Esophagus muscularis mucosa (tissue), 3 donors: Measurements from ENCODE around the gene DAPP1.

Experiments used
- CTCF ChIP-seq, 3 experiments: fragments of 200-600 bp in 2 of 3; fragments of 450-650 bp in 1 of 3; sonication (generic) in 2 of 3; IDR thresholded peaks; one replicate each; pipeline ENCODE4 v1.5.1; 2017 to 2019; ENCODE audit warnings: antibody characterized with exemption in 3 of 3, mild to moderate bottlenecking in 2 of 3, moderate library complexity in 1 of 3
- POLR2A ChIP-seq: fragments of 450-650 bp; IDR thresholded peaks from one replicate; pipeline ENCODE4 v1.6.1; 2017; ENCODE audit warnings: antibody characterized with exemption, moderate library complexity, mild to moderate bottlenecking, low read depth

- TF ChIP-seq CTCF (IDR thresholded peaks at IDR 0.05) (no peak), POLR2A (no peak)
Observed at GRCh38 chr4:99885687-99886086, 69.1 kb downstream of the DAPP1 start.
